GM19193 (cell line): ENCODE data around the gene KCNIP1.

Experiments
- POLR2A ChIP-seq: IDR thresholded peaks from 4 replicates; pipeline ENCODE4 v1.6.1; 2011; ENCODE audit not compliant: insufficient read depth, insufficient read length; ENCODE audit errors: extremely low read depth

Gene KCNIP1

DNA sequence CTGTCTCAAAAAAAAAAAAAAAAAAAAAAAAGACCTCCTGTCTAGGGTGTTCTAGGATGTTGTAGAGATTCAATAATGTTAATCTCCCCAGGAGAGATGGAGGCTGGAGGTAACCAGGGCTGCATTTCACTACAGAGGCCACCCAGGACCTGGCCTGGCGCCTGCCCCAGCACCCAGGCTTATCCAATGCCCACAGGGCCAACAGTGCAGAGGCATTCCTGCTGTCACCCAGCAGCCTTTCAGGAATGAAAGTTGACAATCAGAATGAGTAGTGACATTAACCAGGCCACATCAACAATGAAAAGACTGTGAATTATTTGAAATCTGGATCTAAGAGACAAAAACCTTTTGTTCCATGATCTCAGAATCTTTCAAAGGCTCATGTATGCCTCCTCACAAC, 243.5 kb downstream of the KCNIP1 start:
- TF ChIP-seq POLR2A: no peak

DNA sequence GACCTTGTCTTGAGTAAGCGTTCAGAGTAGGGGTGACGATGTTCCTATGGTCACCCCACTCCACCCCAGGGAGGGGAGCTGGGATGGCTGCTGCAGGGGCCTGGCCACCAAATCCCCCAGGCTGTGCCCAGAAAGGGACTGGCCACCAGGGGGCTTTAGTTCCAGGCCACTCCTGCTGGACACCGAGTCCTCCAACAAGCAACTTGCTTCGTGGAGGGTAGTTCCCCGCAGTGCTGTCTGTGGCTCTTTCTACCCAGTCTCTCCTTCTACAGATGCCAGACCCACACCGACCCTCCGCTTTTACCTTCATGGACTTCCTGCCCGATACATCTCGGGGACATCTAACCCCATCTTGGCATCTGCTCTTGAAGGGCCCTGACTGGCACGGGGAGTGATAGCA, 244.0 kb downstream of the KCNIP1 start:
- TF ChIP-seq POLR2A: no peak

DNA sequence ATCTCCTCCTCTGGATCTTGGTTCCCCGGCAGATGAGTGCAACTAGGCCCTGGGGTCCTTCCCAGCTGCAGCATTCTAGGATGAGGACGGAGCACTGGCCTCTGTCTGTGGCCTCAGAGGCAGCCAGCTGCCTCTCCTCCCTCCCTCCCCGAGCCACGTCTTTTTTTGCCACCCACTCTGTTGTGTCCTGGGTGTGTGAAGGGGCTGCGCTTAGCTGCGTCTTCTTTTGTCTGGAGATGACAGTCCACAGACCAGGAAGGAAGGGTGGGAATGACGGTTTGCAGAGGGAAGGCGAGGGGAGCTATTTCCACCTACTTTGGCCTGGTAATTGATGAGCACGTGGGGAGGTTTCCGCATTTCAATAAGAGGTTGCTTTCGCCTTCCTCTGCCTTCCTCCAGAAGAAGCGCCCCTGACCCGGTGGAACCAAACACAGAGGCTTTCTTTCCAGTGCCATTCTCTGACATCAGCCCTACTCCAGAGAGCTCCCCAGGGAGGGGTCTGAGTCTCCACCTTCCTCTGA, 245.2 kb downstream of the KCNIP1 start:
- TF ChIP-seq POLR2A: no peak

DNA sequence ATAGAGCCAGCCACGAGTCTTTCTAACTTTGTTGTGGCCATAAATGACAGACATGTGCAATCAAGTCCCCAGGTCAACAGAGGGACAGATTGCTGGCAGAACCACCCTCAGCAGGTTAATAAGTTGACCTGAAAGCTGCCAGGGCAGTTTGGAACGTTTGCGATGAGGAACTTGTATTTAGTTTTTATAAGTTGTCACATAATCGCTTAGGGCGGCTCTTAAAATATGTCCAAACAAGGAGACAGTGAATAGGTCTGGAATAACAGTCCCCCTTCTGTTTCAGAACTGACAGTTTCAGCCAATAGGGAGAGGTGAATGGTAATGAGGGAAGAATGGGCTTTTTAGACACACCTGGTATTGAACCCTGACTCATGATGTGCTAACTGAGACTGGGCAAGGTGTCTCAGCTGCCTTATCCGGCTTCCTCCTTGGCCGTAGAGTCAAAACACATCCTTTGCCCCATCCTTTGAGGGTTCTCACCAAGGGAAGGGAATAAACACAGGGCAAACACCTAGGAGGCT, 246.2 kb downstream of the KCNIP1 start:
- no peak for TF ChIP-seq POLR2A

DNA sequence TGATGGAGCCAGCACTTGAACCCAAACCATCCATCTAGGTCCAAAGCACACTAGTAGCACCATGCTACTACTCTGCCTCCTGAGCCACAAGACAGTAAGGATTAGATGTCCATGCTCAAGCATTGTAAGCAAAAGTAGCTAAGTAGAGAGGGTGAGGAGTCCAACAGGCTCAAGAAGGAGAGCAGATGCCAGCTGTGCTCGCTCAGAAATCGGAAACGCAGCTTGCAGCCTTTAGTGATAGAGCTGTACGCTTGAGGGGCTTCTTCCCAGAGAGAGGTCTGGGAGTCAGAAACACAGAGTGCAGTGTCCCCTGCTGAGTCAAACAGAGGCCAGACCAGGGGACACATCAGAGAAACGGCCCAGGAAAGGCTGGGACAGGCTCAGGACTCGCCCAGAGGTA, 247.0 kb downstream of the KCNIP1 start:
- TF ChIP-seq POLR2A: no peak

DNA sequence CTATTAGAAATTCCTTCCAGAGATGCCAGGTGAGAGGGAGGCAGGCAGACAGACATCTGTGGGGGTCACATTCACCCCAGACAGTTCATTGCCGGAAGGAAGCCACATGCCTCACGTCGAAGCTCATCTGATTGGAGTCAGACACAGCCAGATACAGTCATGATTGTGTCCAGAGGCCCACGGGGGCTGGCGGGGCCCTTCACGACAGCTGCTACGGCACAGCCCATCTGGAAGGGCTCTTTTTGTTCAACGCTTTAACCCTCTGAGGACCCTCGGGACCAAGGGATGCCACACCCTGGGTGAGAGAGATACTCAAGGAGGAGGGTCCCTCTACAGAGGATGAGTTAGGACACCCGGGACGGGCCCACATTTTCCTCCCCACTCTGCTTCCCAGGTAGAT, 247.8 kb downstream of the KCNIP1 start:
- no peak for TF ChIP-seq POLR2A

DNA sequence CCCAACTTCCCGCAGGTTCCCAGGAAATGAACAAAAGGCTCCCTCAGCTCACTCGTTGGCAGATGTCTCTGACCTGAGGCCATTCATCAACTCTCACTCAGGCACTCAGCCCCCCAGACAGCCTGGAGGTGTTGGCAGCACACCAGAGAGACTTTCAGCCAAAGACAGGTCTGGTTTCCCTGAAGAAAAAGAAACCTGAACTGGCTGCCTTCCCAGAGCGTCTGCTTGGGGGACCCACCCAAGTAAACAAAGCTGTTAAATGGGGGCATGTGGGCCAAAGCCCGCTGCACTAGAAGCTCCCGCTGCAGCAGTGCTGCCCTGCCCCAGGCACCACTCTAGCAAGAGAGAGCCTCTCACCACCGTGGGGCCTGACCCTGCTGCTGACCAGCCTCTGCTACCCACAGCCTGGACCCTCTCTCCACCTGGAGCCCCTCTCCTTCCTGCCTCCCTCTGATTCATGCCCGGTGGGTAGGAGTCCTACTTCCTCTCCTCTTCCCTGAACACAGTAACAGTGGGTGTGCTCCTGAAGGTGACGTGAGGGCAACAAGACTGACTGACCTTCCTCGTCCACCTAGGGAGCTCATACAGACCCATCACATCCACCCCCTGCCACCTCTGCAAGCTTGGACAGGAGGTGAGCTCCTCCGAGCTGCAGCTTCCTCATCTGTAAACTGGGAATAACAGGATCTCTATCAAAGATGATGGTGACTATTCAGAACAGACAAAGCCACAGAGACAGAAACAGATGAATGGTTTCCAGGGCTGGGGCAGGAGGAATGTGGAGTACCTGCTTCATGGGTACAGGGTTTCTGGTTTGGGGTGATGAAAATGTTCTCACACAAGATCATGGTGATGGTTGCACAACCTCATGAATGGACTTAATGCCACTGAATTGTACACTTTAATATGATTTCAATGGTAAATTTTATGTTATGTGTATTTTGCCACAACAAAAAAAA, 248.7 kb downstream of the KCNIP1 start:
- no peak for TF ChIP-seq POLR2A

DNA sequence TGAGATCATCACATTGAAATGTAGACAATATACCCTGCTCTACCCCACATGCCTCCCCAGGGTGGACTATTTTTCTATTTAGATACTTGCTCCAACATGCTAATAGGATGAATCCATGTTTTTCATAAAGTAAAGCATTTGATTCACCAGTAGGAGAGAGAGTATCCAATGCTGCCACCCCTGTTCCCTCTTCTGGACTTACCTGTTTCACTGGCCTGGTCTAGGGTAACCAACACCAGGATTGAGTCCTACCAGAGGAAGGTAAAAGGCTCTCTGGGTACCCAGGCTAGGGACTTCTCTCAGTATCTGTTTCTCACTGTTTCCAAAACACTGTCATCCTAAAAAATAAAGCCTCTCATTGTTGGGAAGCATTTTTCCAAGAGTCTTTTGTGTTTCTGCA, 249.5 kb downstream of the KCNIP1 start:
- TF ChIP-seq POLR2A: no peak

DNA sequence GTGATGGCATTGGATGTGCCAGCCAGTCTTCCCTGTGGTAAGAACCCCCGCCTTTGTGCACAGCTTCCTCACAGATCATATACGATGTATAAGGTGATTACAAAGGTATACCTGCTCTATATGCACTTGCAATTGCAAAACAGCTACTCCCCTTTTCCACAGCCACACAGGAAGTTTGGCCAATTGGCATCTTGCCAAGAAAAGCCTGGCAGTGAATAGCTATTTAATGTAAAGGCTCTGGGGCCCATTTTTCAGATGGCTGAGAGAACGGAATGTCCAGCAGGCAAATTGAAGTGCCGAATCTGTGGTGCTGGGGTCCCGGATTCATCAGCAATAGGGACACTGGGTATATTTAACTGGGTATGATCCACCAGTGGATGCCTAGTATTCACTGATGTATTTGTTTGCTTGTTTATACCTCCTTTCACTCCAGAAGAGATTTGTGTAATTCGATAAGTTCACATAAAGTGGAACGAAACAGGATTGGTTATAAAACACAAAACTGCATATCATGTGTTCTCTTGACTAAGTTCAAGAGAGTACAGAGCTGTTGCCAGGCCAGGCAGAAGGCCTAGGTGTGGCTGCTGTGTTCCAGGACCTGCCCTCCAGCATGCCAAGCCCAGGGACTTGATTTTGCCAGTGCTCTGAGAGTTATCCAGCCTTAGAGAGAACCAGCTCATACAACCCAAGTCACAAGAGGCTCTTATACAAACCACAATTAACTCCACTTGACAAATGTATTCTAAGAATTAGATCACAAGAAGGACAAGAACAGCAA, 252.0 kb downstream of the KCNIP1 start:
- no peak for TF ChIP-seq POLR2A

DNA sequence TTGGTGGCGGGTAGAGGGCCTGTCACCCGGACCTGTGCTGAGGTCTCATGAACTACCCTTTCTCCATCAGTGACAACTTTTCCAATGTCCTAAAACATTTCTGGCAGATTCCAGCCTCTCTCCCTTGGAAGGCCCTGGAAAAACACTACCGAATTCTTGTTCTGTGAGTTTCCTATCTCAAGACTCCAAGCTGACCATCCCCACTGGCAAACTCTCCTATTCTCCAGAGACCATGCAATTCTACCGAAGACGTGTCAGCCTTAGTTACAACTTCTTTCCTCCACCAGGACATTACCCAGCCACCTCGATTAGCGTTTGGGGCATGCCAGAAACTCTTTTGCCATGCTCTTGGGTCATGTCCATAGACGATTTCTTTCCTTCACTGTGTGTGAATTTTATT, 252.9 kb downstream of the KCNIP1 start:
- TF ChIP-seq POLR2A: no peak

DNA sequence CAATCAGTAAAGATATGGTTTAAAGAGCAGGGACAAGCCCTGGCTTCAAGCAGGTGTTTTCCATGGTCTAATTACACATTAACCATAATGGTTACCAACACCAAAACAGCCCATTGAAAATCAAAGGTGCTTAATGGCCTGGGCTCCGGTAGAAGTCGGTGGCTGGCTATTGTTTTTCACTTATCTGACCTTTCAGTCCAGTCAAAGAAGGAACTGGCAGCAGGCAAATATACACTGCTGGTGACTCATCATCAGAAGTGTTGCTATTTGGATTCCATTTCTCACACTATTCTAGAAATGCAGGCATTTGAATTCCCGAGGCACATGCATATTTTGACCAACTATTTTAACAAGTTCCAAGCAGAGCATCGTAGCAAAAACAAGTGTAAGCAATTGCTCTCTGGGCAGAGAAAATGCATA, 253.4 kb downstream of the KCNIP1 start:
- TF ChIP-seq POLR2A: no peak

DNA sequence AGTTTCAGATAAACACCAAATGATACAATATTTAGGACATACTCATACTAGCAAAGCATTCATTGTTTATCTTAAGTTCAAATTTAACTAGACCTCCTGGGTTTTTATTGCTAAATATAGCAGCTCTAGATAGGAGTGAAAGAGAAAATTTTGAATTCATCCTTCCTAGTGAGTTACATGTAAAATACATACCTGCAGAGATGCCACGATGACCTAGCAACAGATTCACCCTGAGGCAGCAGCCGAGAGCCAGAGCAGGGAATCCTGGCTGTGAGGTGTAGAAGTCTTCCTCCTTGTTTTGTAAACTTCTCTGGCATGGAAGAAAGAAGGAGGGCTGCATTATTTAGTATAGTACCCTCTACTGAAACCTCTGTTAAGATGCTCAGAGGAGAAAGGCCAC, 253.8 kb downstream of the KCNIP1 start:
- TF ChIP-seq POLR2A: no peak

DNA sequence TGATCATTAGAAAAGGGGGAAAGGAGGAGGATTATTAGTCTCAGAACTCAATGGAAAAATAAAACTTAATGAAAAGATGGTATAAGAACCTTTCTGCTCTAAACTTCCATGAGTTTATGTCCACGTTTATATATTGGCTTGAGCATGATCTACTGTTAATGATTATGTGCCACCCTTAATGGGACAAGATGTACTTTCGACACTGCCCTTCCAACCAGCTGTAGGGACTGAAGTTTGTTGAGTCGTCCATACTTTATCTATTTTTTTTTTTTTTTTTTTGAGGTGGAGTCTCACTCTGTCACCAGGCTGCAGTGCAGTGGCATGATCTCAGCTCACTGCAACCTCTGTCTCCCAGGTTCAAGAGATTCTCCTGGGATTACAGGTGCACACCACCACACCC, 254.7 kb downstream of the KCNIP1 start:
- TF ChIP-seq POLR2A: no peak

DNA sequence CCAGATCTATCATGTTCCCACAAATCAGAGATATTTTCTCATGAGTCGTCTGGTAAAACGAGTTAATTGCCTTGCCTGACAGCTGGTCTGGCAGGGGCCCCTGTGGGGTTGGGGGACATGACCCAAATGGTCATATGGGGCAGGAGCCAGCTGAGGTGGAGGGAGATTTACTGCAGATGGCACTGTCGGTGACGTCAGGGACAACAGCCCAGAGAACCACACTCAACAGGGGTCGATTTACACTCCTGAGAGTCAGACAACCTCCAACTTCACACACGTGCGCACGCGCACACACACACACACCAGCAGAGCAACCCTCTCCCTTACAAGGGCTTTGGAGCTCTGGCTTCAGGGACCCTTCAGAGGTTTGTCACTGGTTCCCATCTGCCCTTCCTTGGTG, 256.3 kb downstream of the KCNIP1 start:
- TF ChIP-seq POLR2A: no peak

DNA sequence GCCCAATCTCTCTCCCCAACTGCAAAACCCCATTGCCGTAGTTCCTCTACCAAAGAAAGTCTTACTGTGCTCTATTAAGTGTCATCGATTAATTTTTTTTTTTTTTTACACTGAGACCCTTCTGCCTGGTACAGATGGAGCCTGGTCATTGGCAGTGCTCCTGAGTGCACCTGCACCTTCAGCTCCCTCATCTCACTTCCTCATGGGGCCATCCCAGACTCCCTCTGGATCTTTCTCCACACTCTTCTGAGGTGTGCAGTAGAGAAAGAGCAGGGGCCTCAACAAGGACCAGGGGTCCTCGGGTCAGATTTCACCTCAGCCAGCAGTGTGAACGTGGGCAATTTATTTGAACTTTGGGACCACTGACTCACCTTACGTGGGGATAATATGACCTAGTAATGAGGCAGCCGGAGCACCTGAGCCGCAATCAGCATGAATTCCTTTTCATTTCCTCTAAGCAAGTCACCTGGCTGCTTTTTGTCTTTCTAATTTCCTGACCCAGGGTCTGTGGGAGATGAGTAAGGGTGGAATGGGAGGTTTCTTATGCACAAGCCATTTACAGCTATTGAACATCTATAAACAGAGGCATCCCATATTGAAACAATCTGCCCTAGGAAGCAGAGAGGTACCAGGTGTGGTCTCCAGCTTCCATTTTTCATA, 257.4 kb downstream of the KCNIP1 start:
- no peak for TF ChIP-seq POLR2A
